ENCODE results near the gene BHLHE40. TPM values are rescaled to one million over a fixed set of nuclear protein-coding genes. Genes with fewer than 3 reads are reported as not detected.

The BHLHE40 gene
- total and polyA plus RNA-seq, 4 donors: 28.5 to 204 (median 88.4) TPM

- no peaks in the 10 kb centered on the region for H3K27me3 ChIP-seq (ENCODE audit: control insufficient read depth in 3 of 3, insufficient read depth in 3 of 3, low read length in 2 of 3)
- WGBS, 2 donors: 49 to 52% methylated on average over 5 of the region's 5 CpGs
- ATAC-seq (ENCODE audit: insufficient read depth, low FRiP score): no peak
- H3K9ac ChIP-seq (ENCODE audit: insufficient read depth in 1 of 2, low read length in 2 of 2): no peak overlapping the region
- no peak for DNase-seq
- no peaks in the 10 kb centered on the region for H3K36me3 ChIP-seq (ENCODE audit: control insufficient read depth in 4 of 4, insufficient read depth in 4 of 4, low read length in 4 of 4)
- H3K27ac ChIP-seq (ENCODE audit: low read depth in 1 of 2, low read length in 1 of 2): peak overlapping the region in 1 of 2 donors; percentile 77
- H3K4me1 ChIP-seq (ENCODE audit: control insufficient read depth in 5 of 5, insufficient read depth in 5 of 5, low read length in 5 of 5): peaks cover 0 to 3% (median 0%) of the 10 kb centered on the region in 5 donors
- no peak overlapping the region for H3K4me3 ChIP-seq
- no peak for TF ChIP-seq CTCF (IDR thresholded peaks at IDR 0.05; ENCODE audit: control extremely low read depth, extremely low read depth)
- no peaks in the 10 kb centered on the region for H3K9me3 ChIP-seq (ENCODE audit: control insufficient read depth in 4 of 4, insufficient read depth in 3 of 4, low read length in 3 of 4)
Measured at GRCh38 chr3:5026046-5026362, 46.8 kb downstream of the BHLHE40 start.

GRCh38 chr3:5029715-5030114 is 50.5 kb downstream of the BHLHE40 start:
- no peak for TF ChIP-seq CTCF (IDR thresholded peaks at IDR 0.05; ENCODE audit: control extremely low read depth, extremely low read depth)
- H3K4me3 ChIP-seq: no peak overlapping the region
- no peak for DNase-seq
- peaks cover 0 to 3% (median 0%) of the 10 kb centered on the region in 5 donors for H3K4me1 ChIP-seq (ENCODE audit: control insufficient read depth in 5 of 5, insufficient read depth in 5 of 5, low read length in 5 of 5)
- no peak overlapping the region for H3K9ac ChIP-seq (ENCODE audit: insufficient read depth in 1 of 2, low read length in 2 of 2)
- H3K27me3 ChIP-seq (ENCODE audit: control insufficient read depth in 3 of 3, insufficient read depth in 3 of 3, low read length in 2 of 3): no peaks in the 10 kb centered on the region
- 97 to 100% methylated on average over 1 of the region's 1 CpG for WGBS, 2 donors
- H3K9me3 ChIP-seq (ENCODE audit: control insufficient read depth in 4 of 4, insufficient read depth in 3 of 4, low read length in 3 of 4): no peaks in the 10 kb centered on the region
- no peak overlapping the region for H3K27ac ChIP-seq (ENCODE audit: low read depth in 1 of 2, low read length in 1 of 2)
- no peaks in the 10 kb centered on the region for H3K36me3 ChIP-seq (ENCODE audit: control insufficient read depth in 4 of 4, insufficient read depth in 4 of 4, low read length in 4 of 4)
- ATAC-seq (ENCODE audit: insufficient read depth, low FRiP score): no peak

GRCh38 chr3:5030152-5030551 is 50.9 kb downstream of the BHLHE40 start:
- H3K9me3 ChIP-seq (ENCODE audit: control insufficient read depth in 4 of 4, insufficient read depth in 3 of 4, low read length in 3 of 4): no peaks in the 10 kb centered on the region
- DNase-seq (no peak), ATAC-seq (ENCODE audit: insufficient read depth, low FRiP score) (no peak)
- TF ChIP-seq CTCF (IDR thresholded peaks at IDR 0.05; ENCODE audit: control extremely low read depth, extremely low read depth): no peak
- no peak overlapping the region for H3K9ac ChIP-seq (ENCODE audit: insufficient read depth in 1 of 2, low read length in 2 of 2)
- peaks cover 0 to 3% (median 0%) of the 10 kb centered on the region in 5 donors for H3K4me1 ChIP-seq (ENCODE audit: control insufficient read depth in 5 of 5, insufficient read depth in 5 of 5, low read length in 5 of 5)
- no peak overlapping the region for H3K4me3 ChIP-seq
- H3K27me3 ChIP-seq (ENCODE audit: control insufficient read depth in 3 of 3, insufficient read depth in 3 of 3, low read length in 2 of 3): no peaks in the 10 kb centered on the region
- 98% methylated on average over 5 of the region's 5 CpGs for WGBS, 2 donors
- H3K27ac ChIP-seq (ENCODE audit: low read depth in 1 of 2, low read length in 1 of 2): no peak overlapping the region
- H3K36me3 ChIP-seq (ENCODE audit: control insufficient read depth in 4 of 4, insufficient read depth in 4 of 4, low read length in 4 of 4): no peaks in the 10 kb centered on the region

GRCh38 chr3:5032844-5033243 is 53.6 kb downstream of the BHLHE40 start:
- peaks cover 0 to 1% (median 0%) of the 10 kb centered on the region in 5 donors for H3K4me1 ChIP-seq (ENCODE audit: control insufficient read depth in 5 of 5, insufficient read depth in 5 of 5, low read length in 5 of 5)
- H3K9me3 ChIP-seq (ENCODE audit: control insufficient read depth in 4 of 4, insufficient read depth in 3 of 4, low read length in 3 of 4): no peaks in the 10 kb centered on the region
- H3K9ac ChIP-seq (ENCODE audit: insufficient read depth in 1 of 2, low read length in 2 of 2): no peak overlapping the region
- peak overlapping the region in 1 of 2 donors; percentile 63 for H3K27ac ChIP-seq (ENCODE audit: low read depth in 1 of 2, low read length in 1 of 2)
- no peak for TF ChIP-seq CTCF (IDR thresholded peaks at IDR 0.05; ENCODE audit: control extremely low read depth, extremely low read depth)
- H3K4me3 ChIP-seq: no peak overlapping the region
- ATAC-seq (ENCODE audit: insufficient read depth, low FRiP score) (no peak), DNase-seq (no peak)
- H3K27me3 ChIP-seq (ENCODE audit: control insufficient read depth in 3 of 3, insufficient read depth in 3 of 3, low read length in 2 of 3): no peaks in the 10 kb centered on the region
- WGBS, 2 donors: 91 to 93% methylated on average over 6 of the region's 6 CpGs
- no peaks in the 10 kb centered on the region for H3K36me3 ChIP-seq (ENCODE audit: control insufficient read depth in 4 of 4, insufficient read depth in 4 of 4, low read length in 4 of 4)

Measured in lung (tissue), 12 donors.